ENCODE results near the gene METTL25B. TPM values are rescaled to one million over a fixed set of nuclear protein-coding genes. Genes with fewer than 3 reads are reported as not detected.

The METTL25B gene
- total RNA-seq = 7.5 and 7.9 TPM in 2 replicates

- no peak for DNase-seq (ENCODE audit: low read depth, low spot score)
These were observed at the start of gene METTL25B for GRCh38 chr1:156727926-156728598. TSS of gene METTL25B (plus strand) at chr1:156728469. CDS start at chr1:156729105, 636 bp downstream.

DNA sequence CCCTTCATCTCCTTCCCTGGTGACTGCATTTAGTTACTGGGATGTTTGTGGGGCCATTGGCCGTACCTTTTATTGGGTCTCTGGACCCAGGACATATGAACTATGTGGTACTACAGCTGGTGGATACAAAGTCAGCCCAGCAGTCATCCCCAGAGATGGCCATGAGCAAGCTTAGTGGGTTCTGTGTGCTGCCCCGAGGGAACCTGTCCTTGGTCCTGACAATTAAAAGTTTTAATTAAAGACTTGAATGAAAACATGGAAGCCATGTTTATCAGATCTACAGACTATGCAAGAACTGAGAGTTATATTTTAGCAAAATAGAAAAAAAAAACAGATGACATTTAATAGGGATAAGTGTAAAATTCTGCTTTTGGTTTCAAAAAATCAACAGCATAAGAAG is 48.2 kb upstream of the METTL25B start:
- no peak for DNase-seq (ENCODE audit: low read depth, low spot score)

GRCh38 chr1:156681196-156681960 is 46.9 kb upstream of the METTL25B start:
- DNase-seq (ENCODE audit: low read depth, low spot score) = no peak

DNA sequence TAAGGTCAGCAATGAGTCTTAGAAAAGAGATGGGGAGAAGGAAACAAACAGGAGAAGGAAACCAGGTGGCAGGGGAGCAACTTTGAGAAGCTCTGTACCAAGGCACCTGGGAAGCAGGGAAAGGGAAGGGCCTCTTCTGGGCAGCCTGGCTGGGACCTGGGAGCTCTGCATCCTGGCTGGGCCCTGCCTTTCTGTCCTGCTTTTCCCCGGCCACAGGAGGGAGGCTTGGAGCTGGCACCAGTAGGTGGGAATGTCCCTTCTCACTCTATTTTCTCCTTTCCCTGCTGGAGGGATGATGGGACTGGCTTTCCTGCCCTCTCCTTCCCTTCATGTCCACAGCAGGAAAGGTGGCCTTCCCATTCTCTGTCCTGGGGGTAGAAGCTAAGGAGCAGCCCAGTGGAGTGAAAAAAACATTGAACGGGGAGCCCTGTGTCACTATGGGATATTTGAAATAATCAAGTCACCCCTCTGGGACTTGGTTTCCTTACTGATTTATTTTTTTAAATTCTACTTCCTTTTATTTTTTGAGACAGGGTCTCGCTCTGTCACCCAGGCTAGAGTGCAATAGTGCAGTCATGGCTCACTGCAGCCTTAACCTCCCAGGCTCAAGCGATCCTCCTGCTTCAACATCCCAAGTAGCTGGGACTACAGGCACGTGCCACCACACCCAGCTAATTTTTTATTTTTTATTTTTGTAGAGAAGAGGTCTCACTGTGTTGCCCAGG is 45.9 kb upstream of the METTL25B start:
- DNase-seq (ENCODE audit: low read depth, low spot score) = no peak

- no peak for DNase-seq (ENCODE audit: low read depth, low spot score)
These were observed 44.0 kb upstream of the METTL25B start for GRCh38 chr1:156684227-156684782.

DNA sequence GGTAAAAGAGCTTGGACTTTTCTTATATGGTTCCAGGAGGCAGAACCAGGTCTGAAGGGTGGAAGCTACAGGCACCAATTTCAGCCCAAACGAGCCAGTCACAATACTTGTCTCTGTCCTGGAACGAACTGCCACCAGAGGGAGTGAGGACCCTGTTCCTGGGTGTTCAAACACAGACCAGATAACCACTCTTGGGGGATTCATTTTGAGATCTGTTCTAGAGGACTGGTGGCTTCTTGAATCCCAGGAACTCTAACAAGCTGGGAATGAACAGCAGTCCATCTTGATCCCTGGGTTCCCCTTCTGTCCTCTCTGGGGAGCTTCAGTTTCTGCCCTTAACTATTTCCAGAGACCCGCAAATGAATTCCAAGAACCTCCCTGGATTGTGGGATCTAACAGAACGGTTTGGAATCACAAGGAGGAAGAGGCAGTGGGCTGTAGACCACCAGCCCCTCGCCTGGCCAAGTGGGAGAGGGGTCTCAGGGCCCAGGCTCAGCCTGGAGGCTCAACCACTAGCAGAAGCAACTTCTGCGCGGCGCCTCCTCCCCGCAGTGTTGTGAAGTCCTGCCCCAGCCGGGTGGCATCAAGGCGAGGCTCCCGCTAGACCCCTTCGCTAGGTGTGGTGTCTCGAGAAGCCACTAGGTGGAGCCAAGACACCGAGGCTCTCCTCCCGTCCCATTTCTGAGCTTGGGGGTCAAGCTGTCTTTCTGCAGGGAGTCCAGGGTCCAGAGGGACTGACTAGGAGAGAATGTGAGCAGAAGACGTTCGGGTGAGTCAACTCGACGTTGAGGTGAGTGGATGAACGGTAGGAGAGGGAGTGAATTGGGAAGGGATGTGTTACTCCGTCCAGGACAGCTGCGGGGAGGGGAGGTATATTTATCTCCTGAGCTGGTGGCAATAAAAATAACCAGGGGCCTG is 39.0 kb upstream of the METTL25B start:
- DNase-seq (ENCODE audit: low read depth, low spot score) = peak; percentile 39

DNA sequence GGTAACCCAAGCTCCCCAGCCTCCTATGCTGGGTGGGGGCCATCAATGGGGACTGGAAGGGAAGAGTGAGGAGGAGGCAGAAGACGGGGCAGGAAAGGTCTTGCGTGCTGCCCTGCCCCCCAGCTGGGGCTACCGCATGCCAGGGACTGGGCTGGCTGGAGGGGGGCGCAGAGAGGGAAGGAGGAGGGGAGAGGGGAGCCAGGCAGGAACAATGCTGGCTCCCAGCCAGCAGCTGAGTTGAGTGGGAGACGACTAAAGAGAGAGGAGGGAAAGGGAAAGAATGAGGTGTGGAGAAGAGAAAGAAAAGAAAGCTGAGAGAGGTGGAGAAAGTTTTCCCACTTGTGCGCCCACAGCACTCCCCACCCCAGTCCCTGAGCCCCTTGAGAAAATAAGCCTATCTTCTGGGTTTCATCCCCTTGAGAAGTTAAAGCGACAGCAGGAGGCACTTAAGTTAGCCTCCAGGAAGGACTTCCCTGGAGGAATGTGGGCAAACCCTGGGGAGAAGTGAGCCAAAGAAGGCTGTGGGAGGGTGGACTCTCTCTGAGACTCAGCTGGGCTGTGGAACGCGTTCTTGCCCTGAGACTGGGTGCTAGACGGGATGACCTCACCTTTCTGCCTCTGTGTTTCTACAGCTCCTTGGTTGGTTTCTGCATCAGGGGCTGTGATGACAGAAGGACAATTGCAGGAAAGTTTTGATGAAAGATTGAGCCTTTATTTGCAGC is 38.2 kb upstream of the METTL25B start:
- no peak for DNase-seq (ENCODE audit: low read depth, low spot score)

- no peak for DNase-seq (ENCODE audit: low read depth, low spot score)
These were observed 37.6 kb upstream of the METTL25B start for GRCh38 chr1:156690675-156691036.

GRCh38 chr1:156691191-156691590 is 37.1 kb upstream of the METTL25B start:
- no peak for DNase-seq (ENCODE audit: low read depth, low spot score)

GRCh38 chr1:156691665-156692440 is 36.4 kb upstream of the METTL25B start:
- no peak for DNase-seq (ENCODE audit: low read depth, low spot score)

DNA sequence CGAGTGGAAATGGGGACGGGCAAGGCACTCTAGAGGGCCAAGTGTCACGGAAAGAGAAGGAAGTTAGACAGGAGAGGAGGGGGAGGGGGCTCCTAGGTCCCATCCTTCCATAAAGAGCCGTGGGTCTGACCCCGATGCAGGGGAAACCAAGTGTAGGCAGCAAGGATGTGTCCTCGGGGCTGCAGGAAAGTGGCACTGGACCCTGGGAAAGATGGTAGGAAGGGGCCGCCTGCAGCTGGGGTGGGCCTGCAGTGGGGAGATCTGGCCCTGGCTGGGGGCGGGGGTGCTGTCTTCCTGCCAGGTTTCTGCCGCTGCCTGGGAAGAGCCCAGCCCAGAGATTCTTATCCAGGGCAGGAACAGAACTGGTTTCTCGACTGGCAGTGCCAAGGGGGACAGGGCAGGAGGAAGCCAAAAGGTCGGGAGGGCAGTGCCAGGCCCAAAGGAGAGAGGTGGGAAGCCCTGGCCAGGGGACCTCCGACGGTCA is 35.8 kb upstream of the METTL25B start:
- DNase-seq (ENCODE audit: low read depth, low spot score) = no peak

GRCh38 chr1:156692925-156693847 is 35.1 kb upstream of the METTL25B start:
- no peak for DNase-seq (ENCODE audit: low read depth, low spot score)

- no peak for DNase-seq (ENCODE audit: low read depth, low spot score)
These were observed 34.2 kb upstream of the METTL25B start for GRCh38 chr1:156693848-156694689.

DNA sequence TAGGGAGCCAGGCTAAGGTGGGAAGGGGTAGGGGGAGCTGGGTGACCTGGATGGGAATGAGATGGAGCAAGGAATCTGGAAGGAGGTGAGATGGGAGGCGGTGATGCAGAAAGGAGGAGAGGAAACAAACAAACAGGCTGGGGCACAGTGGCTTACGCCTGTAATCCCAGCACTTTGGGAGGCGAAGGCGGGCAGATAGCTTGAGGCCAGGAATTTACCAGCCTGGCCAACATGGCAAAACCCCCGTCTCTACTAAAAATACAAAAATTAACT is 33.6 kb upstream of the METTL25B start:
- DNase-seq (ENCODE audit: low read depth, low spot score) = no peak

GRCh38 chr1:156696755-156697154 is 31.5 kb upstream of the METTL25B start:
- no peak for DNase-seq (ENCODE audit: low read depth, low spot score)

- no peak for DNase-seq (ENCODE audit: low read depth, low spot score)
These were observed 30.8 kb upstream of the METTL25B start for GRCh38 chr1:156697481-156697880.

DNA sequence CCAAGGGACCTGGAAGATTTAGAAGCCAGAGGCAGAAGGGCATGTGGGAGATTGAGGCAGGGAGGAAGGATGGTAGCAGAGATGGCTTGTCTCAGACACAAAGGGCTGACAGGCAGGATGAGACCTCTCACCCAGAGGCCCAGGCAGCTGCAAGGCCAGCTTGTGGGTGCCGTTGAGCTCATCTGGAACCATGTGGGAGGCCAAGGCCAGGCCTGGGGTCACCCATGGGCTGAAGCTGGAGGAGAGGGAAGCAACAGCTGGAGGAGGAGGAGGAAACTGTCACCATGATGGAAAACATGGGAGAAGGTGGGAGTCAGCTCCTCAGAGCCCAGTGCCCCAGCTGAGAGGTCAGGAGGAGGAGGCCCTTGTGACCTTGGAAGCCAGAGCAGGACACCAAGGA is 29.3 kb upstream of the METTL25B start:
- DNase-seq (ENCODE audit: low read depth, low spot score) = no peak

Data from pulmonary artery endothelial cell (primary cell).